HG02870 (cell line): ENCODE measurements around the gene RNF222.

ENCODE experiments used
- ATAC-seq: cut with Tn5 transposase; IDR thresholded peaks from one replicate; pipeline ENCODE4 v1.9.1; 2021; ENCODE audit warnings: mild to moderate bottlenecking, moderate library complexity; ENCODE audit not compliant: unreplicated experiment

Gene RNF222

GRCh38 chr17:8397636-8398035 lies at the start of gene RNF222:
TSS of gene RNF222 (minus strand) at chr17:8397827. CDS start at chr17:8393461, 4,366 bp downstream.
- ATAC-seq: no peak

DNA sequence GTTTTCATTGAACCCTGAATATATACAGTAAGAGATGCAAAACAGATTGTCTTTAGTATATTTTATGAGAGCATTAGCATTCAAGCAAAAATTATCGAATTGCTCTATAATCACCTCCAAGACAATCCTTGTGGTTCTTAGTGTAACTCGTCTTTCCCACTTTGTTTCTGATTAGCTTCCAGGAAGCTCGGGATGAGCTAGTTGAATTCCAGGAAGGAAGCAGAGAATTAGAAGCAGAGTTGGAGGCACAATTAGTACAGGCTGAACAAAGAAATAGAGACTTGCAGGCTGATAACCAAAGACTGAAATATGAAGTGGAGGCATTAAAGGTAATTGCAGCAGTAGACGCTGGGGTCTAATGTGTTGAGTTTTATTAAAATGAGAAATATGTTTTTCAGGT lies 47.9 kb upstream of the RNF222 start:
- ATAC-seq: no peak

DNA sequence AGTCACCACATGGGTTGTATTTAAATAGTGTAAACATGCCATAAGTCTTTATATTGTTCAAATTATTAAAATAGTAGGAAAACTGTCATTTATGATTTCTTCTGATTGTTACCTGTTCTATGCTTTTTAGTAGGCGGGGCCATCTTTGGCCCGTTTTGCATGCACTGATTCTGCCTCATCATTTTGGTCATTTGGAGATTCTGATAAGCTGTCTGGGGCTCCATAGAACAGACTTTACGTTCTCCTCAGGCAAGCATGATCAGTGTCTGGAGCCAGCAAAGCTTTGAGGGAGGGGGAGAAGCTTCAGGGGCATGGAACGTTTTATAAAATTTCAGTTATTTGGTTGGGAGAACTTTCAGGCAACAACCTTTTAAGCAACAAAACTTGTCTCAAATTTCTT lies 46.9 kb upstream of the RNF222 start:
- no peak for ATAC-seq

DNA sequence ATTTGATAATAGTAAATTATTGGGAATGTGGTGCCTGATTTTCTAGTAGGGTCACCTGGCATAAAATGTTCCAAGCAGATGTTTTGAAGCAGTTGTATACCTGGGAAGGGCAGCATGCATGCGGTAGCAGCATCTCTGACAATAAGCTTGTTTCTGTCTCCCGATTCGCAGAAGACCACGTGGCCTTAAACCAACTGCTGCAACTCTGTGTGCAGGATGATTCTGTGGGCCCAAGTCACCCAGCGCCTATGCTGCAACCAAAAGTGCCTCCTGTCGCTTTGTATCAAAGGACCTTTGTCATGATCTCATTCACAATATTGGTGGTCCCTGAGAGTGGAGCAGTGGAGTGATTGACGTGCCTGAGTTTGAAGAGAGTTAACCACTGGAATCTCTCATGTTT lies 46.1 kb upstream of the RNF222 start:
- ATAC-seq: no peak

GRCh38 chr17:8442310-8442709 lies 44.7 kb upstream of the RNF222 start:
- no peak for ATAC-seq

DNA sequence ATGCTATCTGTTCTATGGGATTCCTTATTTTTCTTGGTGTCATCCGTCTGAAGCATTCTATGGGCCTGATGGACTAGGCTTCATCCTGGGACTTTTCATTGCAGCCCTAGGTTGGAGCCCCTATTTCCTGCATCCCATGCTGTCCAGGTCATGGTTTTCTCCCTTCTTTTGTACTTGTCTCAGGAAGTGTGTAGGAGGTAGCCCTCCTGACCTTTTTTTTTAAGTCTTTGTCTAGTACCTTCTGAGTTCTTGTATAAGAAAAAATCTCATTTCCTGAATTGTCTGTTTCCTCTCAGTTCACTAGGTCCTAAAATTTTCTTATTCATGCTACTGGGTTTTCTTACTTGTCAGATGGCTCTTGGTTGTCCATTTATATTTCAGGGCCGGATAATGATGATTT lies 44.1 kb upstream of the RNF222 start:
- no peak for ATAC-seq

- no peak for ATAC-seq
Measured at GRCh38 chr17:8439681-8440080, 42.1 kb upstream of the RNF222 start.

- no peak for ATAC-seq
Measured at GRCh38 chr17:8438441-8438840, 40.8 kb upstream of the RNF222 start.

GRCh38 chr17:8436844-8437171 lies 39.2 kb upstream of the RNF222 start:
- ATAC-seq: no peak

GRCh38 chr17:8436169-8436843 lies 38.7 kb upstream of the RNF222 start:
- peak; percentile 33 for ATAC-seq

DNA sequence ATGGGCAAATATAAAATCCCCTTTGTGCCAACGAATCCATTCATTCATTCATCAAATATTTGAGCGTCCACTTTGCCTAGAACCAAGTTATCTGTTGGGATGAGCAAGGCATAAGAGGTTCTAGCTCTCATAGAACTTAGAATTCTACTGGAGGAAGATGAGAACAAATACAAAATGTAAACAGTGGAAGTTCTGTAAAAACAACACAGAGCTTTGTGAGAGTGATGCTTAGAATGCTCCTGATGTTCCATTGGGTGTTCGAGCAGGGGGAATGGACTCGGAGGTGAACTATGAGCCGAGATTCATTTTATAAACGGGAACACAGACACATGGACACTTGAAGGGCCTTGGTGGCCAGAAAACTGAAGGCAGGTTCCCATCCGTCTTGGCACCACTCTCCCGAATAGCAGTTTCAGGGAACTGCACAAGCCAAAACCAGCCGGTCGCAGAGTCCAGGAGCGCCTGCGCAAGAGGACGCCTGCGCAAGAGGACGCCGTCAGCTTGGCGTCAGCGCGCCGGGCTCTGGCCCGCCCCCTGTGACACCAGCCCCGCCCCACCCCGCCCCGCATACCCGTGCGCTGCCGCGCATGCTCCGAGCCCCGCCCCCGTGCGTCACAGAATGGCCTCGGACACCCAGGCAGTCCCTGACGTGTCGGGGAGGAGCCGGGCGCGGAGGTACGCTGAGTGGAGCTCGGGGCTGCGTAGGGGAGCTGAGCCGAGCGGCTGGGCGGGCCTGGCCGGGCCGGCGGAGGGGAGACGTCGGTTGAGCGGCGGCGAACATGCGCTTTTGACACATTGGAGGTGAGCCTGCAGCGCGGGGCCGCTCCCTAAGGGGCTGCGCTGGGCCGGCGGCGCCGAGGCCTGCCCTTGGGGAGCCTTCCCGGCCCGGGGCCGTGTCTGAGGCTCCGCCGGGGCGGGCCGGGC lies 37.9 kb upstream of the RNF222 start, which contains the start of gene NDEL1:
NDEL1 (plus strand) TSS at position 640 of the 924 bp plus-strand sequence. CDS start 8,388 bp downstream, outside the sequence.
- ATAC-seq: peak; percentile 94

GRCh38 chr17:8430966-8431365 lies 33.3 kb upstream of the RNF222 start:
- no peak for ATAC-seq

DNA sequence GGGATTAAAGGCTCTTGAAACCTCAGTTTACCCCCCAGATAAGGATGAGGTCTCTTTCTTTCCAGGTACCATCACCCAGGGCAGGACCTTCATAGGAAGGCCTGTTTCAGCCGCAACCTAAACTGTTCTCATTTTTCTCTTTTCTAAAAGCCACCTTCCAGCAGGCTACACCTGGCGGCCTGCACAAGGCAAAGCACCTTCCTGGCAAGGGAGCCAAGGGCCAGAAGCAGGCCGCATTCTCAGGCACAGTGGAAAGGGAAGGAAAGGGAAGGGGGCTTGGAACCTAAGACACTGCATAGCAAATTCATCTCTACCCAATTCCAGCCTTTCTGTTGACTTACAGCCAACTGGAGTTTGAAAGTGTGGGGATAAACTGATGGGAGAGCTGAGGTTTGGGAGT lies 29.2 kb upstream of the RNF222 start:
- no peak for ATAC-seq

- no peak for ATAC-seq
Measured at GRCh38 chr17:8426094-8426720, 28.6 kb upstream of the RNF222 start.

GRCh38 chr17:8421571-8421970 lies 23.9 kb upstream of the RNF222 start:
- no peak for ATAC-seq

DNA sequence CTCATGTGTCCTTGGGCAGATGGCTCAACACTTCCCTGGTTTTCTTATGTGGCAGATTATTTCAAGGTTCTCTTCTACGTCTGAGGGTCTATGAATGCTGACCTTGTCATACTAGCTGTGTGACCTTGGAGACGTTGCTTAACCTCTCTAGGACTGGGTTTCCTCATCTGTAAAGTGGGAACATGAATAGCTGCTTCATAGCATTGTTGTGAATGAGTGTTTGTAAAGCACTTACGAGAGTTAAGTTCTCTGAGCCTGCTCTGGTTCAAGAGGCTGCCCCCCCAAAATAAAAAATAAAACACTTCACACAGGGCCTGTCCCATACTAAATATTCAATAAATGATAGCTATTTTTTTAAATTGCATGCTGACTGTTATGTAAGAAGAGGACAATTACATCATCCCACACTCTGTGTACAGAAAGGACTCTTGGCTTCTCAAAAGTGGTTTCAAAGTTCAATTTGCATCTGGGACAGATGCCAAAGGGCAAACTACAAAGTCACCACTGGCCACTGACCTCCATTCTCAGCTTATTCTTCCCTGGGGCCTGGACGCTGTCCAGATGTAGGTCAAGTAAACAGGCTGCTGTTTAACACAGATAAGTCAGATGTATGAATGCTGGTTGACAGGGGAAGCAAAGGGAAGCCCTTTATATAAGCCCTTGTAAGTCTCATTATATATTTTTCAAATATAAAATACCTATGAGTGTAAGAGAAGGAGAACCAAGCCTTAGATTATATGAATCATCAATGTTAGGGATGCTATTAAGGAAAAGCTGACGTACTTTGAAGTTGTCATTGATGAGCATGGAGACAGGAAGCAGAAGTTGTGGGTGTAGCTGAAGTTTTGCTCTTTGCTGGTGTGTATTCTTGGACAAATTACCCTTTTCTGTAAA lies 22.7 kb upstream of the RNF222 start:
- no peak for ATAC-seq

- no peak for ATAC-seq
Measured at GRCh38 chr17:8419305-8419704, 21.7 kb upstream of the RNF222 start.

- ATAC-seq: no peak
Measured at GRCh38 chr17:8418471-8418870, 20.8 kb upstream of the RNF222 start.

GRCh38 chr17:8417806-8418205 lies 20.2 kb upstream of the RNF222 start:
- ATAC-seq: no peak

- ATAC-seq: no peak
Measured at GRCh38 chr17:8413938-8414337, 16.3 kb upstream of the RNF222 start.

DNA sequence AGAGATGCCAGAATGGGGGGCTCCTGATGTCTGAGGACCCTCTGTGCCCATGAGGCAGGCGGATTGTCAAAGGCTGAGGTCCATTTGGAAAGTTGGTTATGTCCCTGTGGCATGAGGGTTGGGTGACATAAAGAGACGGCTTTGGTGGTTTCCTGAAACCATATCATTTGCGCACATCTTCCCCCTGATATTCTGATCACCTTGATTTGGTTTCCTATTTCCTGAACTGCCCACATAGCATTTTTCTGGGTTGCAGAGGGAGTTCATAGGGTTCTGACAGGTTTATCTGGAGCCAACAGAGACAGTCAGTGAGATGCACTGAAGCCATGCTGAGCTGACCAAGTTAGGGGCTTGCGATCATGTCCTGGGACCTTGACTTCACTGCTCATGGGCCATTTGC lies 15.7 kb upstream of the RNF222 start:
- ATAC-seq: no peak
